Activated B cell treated with CpG ODN at 0.5 μM for 24 hours (primary cell): ENCODE data around the gene MDM2. TPM values are rescaled to one million over a fixed set of nuclear protein-coding genes. Genes with fewer than 3 reads are reported as not detected.
"Not testable (repeated sequence)": the region's sequence is repeated elsewhere in the genome, so short reads cannot be mapped to it uniquely, and the experiment has no call there.

Experiments
- ATAC-seq: fragments of 200-7000 bp; cut with Tn5 transposase; one replicate; pipeline ENCODE4 v1.10.0; 2021; ENCODE audit warnings: low read depth, mild to moderate bottlenecking, moderate library complexity
- CTCF ChIA-PET: fragments of 350-600 bp; sonication (Branson Sonifier 250); formaldehyde crosslinking; loops from one replicate; lab custom pipeline; 2021; ENCODE audit warnings: antibody characterized with exemption; lab: Charles Lee
- POLR2A ChIA-PET: fragments of 350-600 bp; sonication (Branson Sonifier 250); formaldehyde crosslinking; loops from one replicate; lab custom pipeline; 2021; ENCODE audit warnings: antibody characterized with exemption; lab: Charles Lee
- DNase-seq: peaks from one replicate; pipeline ENCODE4 v3.0.0; 2022
- H3K27ac Mint-ChIP-seq: one replicate; pipeline ENCODE4 v1.8.0; 2020; ENCODE audit warnings: mixed read lengths
- H3K27me3 Mint-ChIP-seq: one replicate; pipeline ENCODE4 v1.8.0; 2021; ENCODE audit warnings: mixed read lengths
- H3K36me3 Mint-ChIP-seq: one replicate; pipeline ENCODE4 v1.8.0; 2021; ENCODE audit warnings: low read depth, mixed read lengths
- H3K4me1 Mint-ChIP-seq: one replicate; pipeline ENCODE4 v1.8.0; 2021; ENCODE audit warnings: mixed read lengths
- H3K4me3 Mint-ChIP-seq: one replicate; pipeline ENCODE4 v1.8.0; 2020; ENCODE audit warnings: mild to moderate bottlenecking, mixed read lengths
- H3K9me3 Mint-ChIP-seq: one replicate; pipeline ENCODE4 v1.8.0; 2020; ENCODE audit warnings: mixed read lengths
- intact Hi-C: fragments of 100-400 bp; cut with micrococcal nuclease; formaldehyde crosslinking; loops from one replicate; pipeline ENCODE4 v1.15.1; 2024
- total RNA-seq: library from RNA; stranded (reverse); gene quantifications from 2 replicates; pipeline ENCODE4 v1.2.3, GENCODE V29; 2022
- TF ChIP-seq, protein P1 (sequence below): fragments of 200-600 bp; IDR thresholded peaks from one replicate; pipeline ENCODE4 v1.8.0; 2022; ENCODE audit warnings: antibody characterized with exemption, mild to moderate bottlenecking

MDM2 gene
- total RNA-seq, 1 donor from 2014 or later: 90.8 TPM

DNA sequence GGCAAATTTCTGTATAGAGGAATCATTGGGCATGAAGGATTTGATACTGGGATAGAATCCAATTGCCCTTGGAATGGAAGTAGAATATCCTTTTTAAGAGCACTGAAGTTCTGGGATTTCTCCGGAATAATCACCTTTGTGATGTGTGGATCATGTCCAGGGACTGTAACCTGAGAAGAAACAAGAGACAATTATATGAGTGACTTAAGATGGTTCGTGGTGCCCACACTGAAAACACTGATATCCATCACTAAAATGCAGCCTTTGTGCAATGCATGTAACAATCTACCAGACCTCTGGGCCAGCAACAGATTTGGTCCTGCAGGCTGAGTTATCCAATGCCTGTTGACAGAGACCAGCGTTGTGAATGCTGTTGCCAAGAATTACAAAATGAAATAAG, 48.5 kb downstream of the MDM2 start:
- peaks cover 4% of the 10 kb centered on the region for H3K4me1 Mint-ChIP-seq
- ATAC-seq: no peak
- intact Hi-C loops: no loop called here
- CTCF ChIA-PET: no interaction called here
- no peak for DNase-seq
- peaks cover 4% of the 10 kb centered on the region for H3K36me3 Mint-ChIP-seq
- POLR2A ChIA-PET: no interaction called here
- TF ChIP-seq, protein P1, sequence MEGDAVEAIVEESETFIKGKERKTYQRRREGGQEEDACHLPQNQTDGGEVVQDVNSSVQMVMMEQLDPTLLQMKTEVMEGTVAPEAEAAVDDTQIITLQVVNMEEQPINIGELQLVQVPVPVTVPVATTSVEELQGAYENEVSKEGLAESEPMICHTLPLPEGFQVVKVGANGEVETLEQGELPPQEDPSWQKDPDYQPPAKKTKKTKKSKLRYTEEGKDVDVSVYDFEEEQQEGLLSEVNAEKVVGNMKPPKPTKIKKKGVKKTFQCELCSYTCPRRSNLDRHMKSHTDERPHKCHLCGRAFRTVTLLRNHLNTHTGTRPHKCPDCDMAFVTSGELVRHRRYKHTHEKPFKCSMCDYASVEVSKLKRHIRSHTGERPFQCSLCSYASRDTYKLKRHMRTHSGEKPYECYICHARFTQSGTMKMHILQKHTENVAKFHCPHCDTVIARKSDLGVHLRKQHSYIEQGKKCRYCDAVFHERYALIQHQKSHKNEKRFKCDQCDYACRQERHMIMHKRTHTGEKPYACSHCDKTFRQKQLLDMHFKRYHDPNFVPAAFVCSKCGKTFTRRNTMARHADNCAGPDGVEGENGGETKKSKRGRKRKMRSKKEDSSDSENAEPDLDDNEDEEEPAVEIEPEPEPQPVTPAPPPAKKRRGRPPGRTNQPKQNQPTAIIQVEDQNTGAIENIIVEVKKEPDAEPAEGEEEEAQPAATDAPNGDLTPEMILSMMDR: no peak
- H3K27me3 Mint-ChIP-seq: no peaks in the 10 kb centered on the region
- H3K4me3 Mint-ChIP-seq: no peak overlapping the region
- no peak overlapping the region for H3K27ac Mint-ChIP-seq
- no peaks in the 10 kb centered on the region for H3K9me3 Mint-ChIP-seq

DNA sequence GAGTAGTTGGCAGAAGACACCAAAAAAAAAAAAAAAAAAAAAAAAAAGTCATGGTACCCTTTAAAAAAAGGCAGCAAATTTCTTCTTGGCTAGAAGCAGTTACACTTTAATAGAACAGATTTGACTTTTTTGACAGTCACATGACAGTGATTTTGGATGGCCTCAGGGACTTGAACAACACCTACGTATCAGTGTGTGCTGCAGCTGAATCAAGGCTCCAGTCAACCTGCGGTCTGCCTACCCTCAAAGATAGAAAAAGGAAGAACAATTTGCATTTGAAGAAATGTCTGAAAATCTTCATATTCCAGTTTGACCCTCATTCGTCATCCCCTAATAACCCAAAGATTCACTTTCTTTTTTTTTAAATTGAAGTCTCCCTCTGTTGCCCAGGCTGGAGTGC, 53.9 kb downstream of the MDM2 start:
- Mint-ChIP-seq H3K9me3 (no peaks in the 10 kb centered on the region), H3K4me3 (peak overlapping the region; percentile 7), H3K36me3 (no peaks in the 10 kb centered on the region), H3K27ac (no peak overlapping the region), H3K27me3 (no peaks in the 10 kb centered on the region), H3K4me1 (peaks cover 18% of the 10 kb centered on the region)
- ATAC-seq (peak; percentile 82), DNase-seq (no peak)
- ChIA-PET POLR2A (interaction anchor here (0.7 kb wide), 1 partner anchor 35 kb away, joined by 6 read pairs; no protein-coding TSS in a partner anchor), CTCF (interaction anchor here (0.7 to 1.9 kb wide), 3 partner anchors 21 to 208 kb away, joined by 3 to 8 read pairs (median 5); no protein-coding TSS in a partner anchor)
- TF ChIP-seq, protein P1: no peak
- intact Hi-C loops: loop anchor here (5.0 kb wide), 1 partner anchor 70 kb away; the partner anchor contains the start of gene CPM

DNA sequence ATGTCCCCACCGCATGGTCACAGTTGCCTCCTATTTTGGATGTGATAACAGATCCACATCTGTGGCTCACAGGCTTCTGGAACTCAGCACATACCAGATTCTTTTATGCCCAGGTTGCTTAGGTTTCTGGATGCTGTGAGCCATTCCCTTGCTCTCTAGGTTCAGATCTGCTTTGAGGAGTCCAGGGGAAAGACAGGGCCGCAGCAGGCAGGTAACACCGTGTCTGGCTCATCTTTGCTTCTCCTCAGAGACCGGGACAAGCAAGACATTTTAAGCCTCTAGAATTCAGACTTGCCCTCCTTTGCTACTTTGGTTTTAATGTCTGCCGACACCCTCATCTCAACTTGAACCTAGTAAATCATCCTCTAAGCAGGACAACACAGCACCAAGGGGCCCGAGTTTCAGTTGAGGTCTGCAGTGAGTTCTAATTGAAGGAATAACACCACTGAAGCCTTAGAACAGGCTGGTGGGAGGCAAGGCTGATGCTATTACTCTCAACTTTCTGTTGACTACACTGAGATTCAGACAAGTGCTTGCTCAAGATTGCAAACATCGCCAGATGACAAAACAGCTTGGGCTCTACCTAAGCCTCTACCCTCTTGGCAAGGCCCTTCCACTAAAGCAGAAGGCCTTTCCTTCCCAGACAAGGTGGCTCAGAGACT, 55.3 kb downstream of the MDM2 start:
- Mint-ChIP-seq H3K27me3 (no peaks in the 10 kb centered on the region), H3K27ac (no peak overlapping the region), H3K9me3 (no peaks in the 10 kb centered on the region), H3K4me1 (peaks cover 18% of the 10 kb centered on the region), H3K36me3 (no peaks in the 10 kb centered on the region), H3K4me3 (no peak overlapping the region)
- ATAC-seq (no peak), DNase-seq (no peak)
- intact Hi-C loops: loop anchor here (5.0 kb wide), 1 partner anchor 69 kb away; the partner anchor contains the start of gene CPM
- ChIA-PET POLR2A (interaction anchor here (0.7 kb wide), 1 partner anchor 1594 kb away, joined by 5 read pairs; no protein-coding TSS in a partner anchor), CTCF (interaction anchor here (0.6 to 1.9 kb wide), 3 partner anchors 205 to 296 kb away, joined by 3 to 8 read pairs (median 5); no protein-coding TSS in a partner anchor)
- TF ChIP-seq, protein P1: no peak

DNA sequence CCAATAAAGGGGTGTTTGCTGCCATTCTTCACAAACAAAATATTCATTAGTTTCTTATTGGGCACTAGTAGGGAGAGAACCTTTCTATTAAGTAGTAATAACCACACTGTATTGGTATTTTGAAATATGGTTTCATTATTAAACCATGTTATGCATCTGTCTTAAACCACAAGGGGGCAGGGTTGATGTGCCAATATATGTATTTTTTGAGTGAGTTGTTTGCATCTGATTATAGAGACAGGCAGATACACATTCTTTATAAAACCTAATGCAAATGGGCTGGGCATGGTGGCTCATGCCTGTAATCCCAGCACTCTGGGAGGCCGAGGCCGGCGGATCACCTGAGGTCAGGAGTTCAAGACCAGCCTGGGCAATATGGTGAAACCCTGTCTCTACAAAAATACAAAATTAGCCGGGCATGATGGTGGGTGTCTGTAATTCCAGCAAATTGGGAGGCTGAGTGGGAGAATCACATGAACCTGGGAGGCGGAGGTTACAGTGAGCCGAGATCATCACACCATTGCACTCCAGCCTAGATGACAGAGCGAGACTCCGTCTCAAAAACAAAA, 56.0 kb downstream of the MDM2 start:
- CTCF ChIA-PET: interaction anchor here (0.7 to 2.3 kb wide), 3 partner anchors 203 to 207 kb away, joined by 3 to 10 read pairs (median 8); no protein-coding TSS in a partner anchor
- peak; percentile 71 for ATAC-seq
- intact Hi-C loops: loop anchor here (1.0 to 5.0 kb wide), 6 partner anchors 33 to 390 kb away; partner anchors contain the start of gene CPM
- peaks cover 18% of the 10 kb centered on the region for H3K4me1 Mint-ChIP-seq
- POLR2A ChIA-PET, H3K27ac Mint-ChIP-seq, H3K9me3 Mint-ChIP-seq, H3K27me3 Mint-ChIP-seq, DNase-seq, H3K4me3 Mint-ChIP-seq, H3K36me3 Mint-ChIP-seq: not testable (repeated sequence)

DNA sequence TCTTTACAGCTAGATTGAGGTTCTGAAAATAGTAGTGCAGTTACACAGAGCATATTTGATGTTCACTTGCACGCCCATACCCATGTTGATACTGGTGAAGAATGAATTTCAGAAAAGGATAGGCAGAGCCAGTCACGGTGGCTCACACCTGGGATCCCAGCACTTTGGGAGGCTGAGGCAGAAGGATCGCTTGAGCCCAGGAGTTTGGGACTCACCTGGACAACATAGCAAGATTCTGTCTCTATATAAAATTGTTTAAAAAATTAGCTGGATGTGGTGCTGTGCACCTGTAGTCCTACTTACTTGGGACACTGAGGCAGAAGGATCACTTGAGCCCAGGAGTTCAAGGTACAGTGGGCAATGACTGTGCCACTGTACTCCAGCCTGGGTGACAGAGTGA, 56.6 kb downstream of the MDM2 start:
- TF ChIP-seq, protein P1: no peak
- intact Hi-C loops: loop anchor here (1.0 to 5.0 kb wide), 6 partner anchors 34 to 390 kb away; partner anchors contain the start of gene CPM
- no peaks in the 10 kb centered on the region for H3K27me3 Mint-ChIP-seq
- H3K27ac Mint-ChIP-seq: no peak overlapping the region
- CTCF ChIA-PET: interaction anchor here (0.7 to 2.3 kb wide), 2 partner anchors 202 to 206 kb away, joined by 3 to 10 read pairs; no protein-coding TSS in a partner anchor
- peaks cover 18% of the 10 kb centered on the region for H3K4me1 Mint-ChIP-seq
- DNase-seq (no peak), ATAC-seq (no peak)
- no peaks in the 10 kb centered on the region for H3K36me3 Mint-ChIP-seq
- POLR2A ChIA-PET: no interaction called here
- no peaks in the 10 kb centered on the region for H3K9me3 Mint-ChIP-seq
- H3K4me3 Mint-ChIP-seq: no peak overlapping the region
